ENCODE results near the gene PCDHGC5. TPM values are rescaled to one million over a fixed set of nuclear protein-coding genes. Genes with fewer than 3 reads are reported as not detected.
A peak's percentile ranks its signal among the peaks of the same experiment; 100 is the strongest.

Gene PCDHGC5
- total RNA-seq, 1 donor from 2014 or later, result 1.4 TPM

GRCh38 chr5:141529873-141530272 is 41.0 kb downstream of the PCDHGC5 start:
- no peak for ATAC-seq
- no peak overlapping the region for H3K4me3 ChIP-seq
- TF ChIP-seq CTCF (IDR thresholded peaks at IDR 0.05), result no peak
- H3K27me3 ChIP-seq, result no peaks in the 10 kb centered on the region
- intact Hi-C loops (cut with DNase I), result no loop called here
- no peak for DNase-seq
- H3K9me3 ChIP-seq, result no peaks in the 10 kb centered on the region
- H3K4me1 ChIP-seq, result peaks cover 30% of the 10 kb centered on the region
- H3K36me3 ChIP-seq, result peaks cover 74% of the 10 kb centered on the region
- peak overlapping the region; percentile 77 for H3K27ac ChIP-seq

- H3K4me1 ChIP-seq, result peaks cover 21% of the 10 kb centered on the region
- peaks cover 48% of the 10 kb centered on the region for H3K36me3 ChIP-seq
- H3K4me3 ChIP-seq, result no peak overlapping the region
- H3K27me3 ChIP-seq, result no peaks in the 10 kb centered on the region
- no peak for TF ChIP-seq CTCF (IDR thresholded peaks at IDR 0.05)
- H3K27ac ChIP-seq, result no peak overlapping the region
- DNase-seq, result no peak
- H3K9me3 ChIP-seq, result no peaks in the 10 kb centered on the region
- no peak for ATAC-seq
- intact Hi-C loops (cut with DNase I), result no loop called here
Measured at GRCh38 chr5:141532726-141533125, 43.8 kb downstream of the PCDHGC5 start.

- Histone ChIP-seq H3K9me3 (no peaks in the 10 kb centered on the region), H3K36me3 (peaks cover 37% of the 10 kb centered on the region), H3K4me1 (peaks cover 14% of the 10 kb centered on the region), H3K4me3 (no peak overlapping the region), H3K27me3 (no peaks in the 10 kb centered on the region), H3K27ac (no peak overlapping the region)
- ATAC-seq (no peak), DNase-seq (no peak)
- intact Hi-C loops (cut with DNase I), result no loop called here
- no peak for TF ChIP-seq CTCF (IDR thresholded peaks at IDR 0.05)
Measured at GRCh38 chr5:141533897-141534296, 45.0 kb downstream of the PCDHGC5 start.

- Histone ChIP-seq H3K9me3 (no peaks in the 10 kb centered on the region), H3K4me1 (peaks cover 7% of the 10 kb centered on the region), H3K27ac (no peak overlapping the region), H3K36me3 (peaks cover 29% of the 10 kb centered on the region), H3K27me3 (no peaks in the 10 kb centered on the region), H3K4me3 (no peak overlapping the region)
- DNase-seq (no peak), ATAC-seq (no peak)
- no peak for TF ChIP-seq CTCF (IDR thresholded peaks at IDR 0.05)
- intact Hi-C loops (cut with DNase I), result no loop called here
Measured at GRCh38 chr5:141534492-141535213, 45.8 kb downstream of the PCDHGC5 start.

Other genes starting within 250 kb of the PCDHGC5 start
- gene PCDHB15, start 243.7 kb upstream of the PCDHGC5 start, total RNA-seq, result 2.5 TPM
- 0.64 TPM for gene SLC25A2, start 185.0 kb upstream of the PCDHGC5 start, total RNA-seq
- gene TAF7, start 168.3 kb upstream of the PCDHGC5 start, total RNA-seq, result 60.4 TPM
- 0.46 TPM for gene PCDHGA1, start 158.6 kb upstream of the PCDHGC5 start, total RNA-seq
- 2.5 TPM for gene PCDHGA2, start 150.3 kb upstream of the PCDHGC5 start, total RNA-seq
- gene PCDHGA3, start 145.3 kb upstream of the PCDHGC5 start, total RNA-seq, result 1.7 TPM
- 2.0 TPM for gene PCDHGB1, start 139.0 kb upstream of the PCDHGC5 start, total RNA-seq
- 3.9 TPM for gene PCDHGA4, start 134.1 kb upstream of the PCDHGC5 start, total RNA-seq
- 3.8 TPM for gene PCDHGB2, start 129.1 kb upstream of the PCDHGC5 start, total RNA-seq
- 3.5 TPM for gene PCDHGA5, start 124.9 kb upstream of the PCDHGC5 start, total RNA-seq
- 2.6 TPM for gene PCDHGB3, start 118.8 kb upstream of the PCDHGC5 start, total RNA-seq
- gene PCDHGA6, start 115.2 kb upstream of the PCDHGC5 start, total RNA-seq, result 3.9 TPM
- gene PCDHGA7, start 106.3 kb upstream of the PCDHGC5 start, total RNA-seq, result 2.5 TPM
- 4.2 TPM for gene PCDHGB4, start 101.4 kb upstream of the PCDHGC5 start, total RNA-seq
- gene PCDHGA8, start 96.4 kb upstream of the PCDHGC5 start, total RNA-seq, result 1.2 TPM
- 11.0 TPM for gene PCDHGB5, start 91.1 kb upstream of the PCDHGC5 start, total RNA-seq
- 5.4 TPM for gene PCDHGA9, start 86.3 kb upstream of the PCDHGC5 start, total RNA-seq
- gene PCDHGB6, start 81.1 kb upstream of the PCDHGC5 start, total RNA-seq, result 7.5 TPM
- 6.2 TPM for gene PCDHGA10, start 76.1 kb upstream of the PCDHGC5 start, total RNA-seq
- 15.4 TPM for gene PCDHGB7, start 71.4 kb upstream of the PCDHGC5 start, total RNA-seq
- gene PCDHGA11, start 68.0 kb upstream of the PCDHGC5 start, total RNA-seq, result 2.6 TPM
- 7.6 TPM for gene PCDHGA12, start 58.6 kb upstream of the PCDHGC5 start, total RNA-seq
- 109 TPM for gene PCDHGC3, start 13.1 kb upstream of the PCDHGC5 start, total RNA-seq
- gene PCDHGC4, start 4.1 kb upstream of the PCDHGC5 start, total RNA-seq, result 1.8 TPM
- gene DIAPH1, start 129.9 kb downstream of the PCDHGC5 start, total RNA-seq, result 118 TPM
- gene HDAC3, start 147.8 kb downstream of the PCDHGC5 start, total RNA-seq, result 42.1 TPM
- gene RELL2, start 147.9 kb downstream of the PCDHGC5 start, total RNA-seq, result 6.1 TPM
- 13.6 TPM for gene FCHSD1, start 162.3 kb downstream of the PCDHGC5 start, total RNA-seq
- 42.4 TPM for gene ARAP3, start 193.1 kb downstream of the PCDHGC5 start, total RNA-seq

Data from upper lobe of right lung (tissue), 1 donor.